Suprapubic skin (tissue), 3 donors: Measurements from ENCODE around the gene MYH6.

Experiments used
- POLR2A ChIP-seq, 2 donors: fragments of 450-650 bp; IDR thresholded peaks; one replicate each; pipeline ENCODE4 v1.6.1; 2017; ENCODE audit warnings: antibody characterized with exemption in 2 of 2, mild to moderate bottlenecking in 2 of 2, moderate library complexity in 2 of 2
- TF ChIP-seq, protein P1 (sequence below), 2 donors: fragments of 200-600 bp in 1 of 2; fragments of 450-650 bp in 1 of 2; sonication (generic) in 1 of 2; IDR thresholded peaks; one replicate each; pipeline ENCODE4 v1.5.1; 2016 to 2019; ENCODE audit warnings: antibody characterized with exemption in 2 of 2, mild to moderate bottlenecking in 1 of 2, moderate library complexity in 1 of 2

- TF ChIP-seq, protein P1, sequence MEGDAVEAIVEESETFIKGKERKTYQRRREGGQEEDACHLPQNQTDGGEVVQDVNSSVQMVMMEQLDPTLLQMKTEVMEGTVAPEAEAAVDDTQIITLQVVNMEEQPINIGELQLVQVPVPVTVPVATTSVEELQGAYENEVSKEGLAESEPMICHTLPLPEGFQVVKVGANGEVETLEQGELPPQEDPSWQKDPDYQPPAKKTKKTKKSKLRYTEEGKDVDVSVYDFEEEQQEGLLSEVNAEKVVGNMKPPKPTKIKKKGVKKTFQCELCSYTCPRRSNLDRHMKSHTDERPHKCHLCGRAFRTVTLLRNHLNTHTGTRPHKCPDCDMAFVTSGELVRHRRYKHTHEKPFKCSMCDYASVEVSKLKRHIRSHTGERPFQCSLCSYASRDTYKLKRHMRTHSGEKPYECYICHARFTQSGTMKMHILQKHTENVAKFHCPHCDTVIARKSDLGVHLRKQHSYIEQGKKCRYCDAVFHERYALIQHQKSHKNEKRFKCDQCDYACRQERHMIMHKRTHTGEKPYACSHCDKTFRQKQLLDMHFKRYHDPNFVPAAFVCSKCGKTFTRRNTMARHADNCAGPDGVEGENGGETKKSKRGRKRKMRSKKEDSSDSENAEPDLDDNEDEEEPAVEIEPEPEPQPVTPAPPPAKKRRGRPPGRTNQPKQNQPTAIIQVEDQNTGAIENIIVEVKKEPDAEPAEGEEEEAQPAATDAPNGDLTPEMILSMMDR (IDR thresholded peaks at IDR 0.05) = no peak
- no peak for TF ChIP-seq POLR2A (IDR thresholded peaks at IDR 0.05)
Observed at GRCh38 chr14:23385244-23385641, 22.8 kb downstream of the MYH6 start.
